Fibroblast of skin of back (primary cell): ENCODE data around the gene LDLRAD4.

Experiments used
- DNase-seq: peaks from one replicate; pipeline ENCODE4 v3.0.0-alpha.2; 2013

Gene LDLRAD4

GRCh38 chr18:13286456-13287125 lies 68.0 kb downstream of the LDLRAD4 start:
- DNase-seq = no peak

- no peak for DNase-seq
Observed at GRCh38 chr18:13287372-13287771, 68.8 kb downstream of the LDLRAD4 start.

- no peak for DNase-seq
Observed at GRCh38 chr18:13288509-13289133, 70.1 kb downstream of the LDLRAD4 start.

DNA sequence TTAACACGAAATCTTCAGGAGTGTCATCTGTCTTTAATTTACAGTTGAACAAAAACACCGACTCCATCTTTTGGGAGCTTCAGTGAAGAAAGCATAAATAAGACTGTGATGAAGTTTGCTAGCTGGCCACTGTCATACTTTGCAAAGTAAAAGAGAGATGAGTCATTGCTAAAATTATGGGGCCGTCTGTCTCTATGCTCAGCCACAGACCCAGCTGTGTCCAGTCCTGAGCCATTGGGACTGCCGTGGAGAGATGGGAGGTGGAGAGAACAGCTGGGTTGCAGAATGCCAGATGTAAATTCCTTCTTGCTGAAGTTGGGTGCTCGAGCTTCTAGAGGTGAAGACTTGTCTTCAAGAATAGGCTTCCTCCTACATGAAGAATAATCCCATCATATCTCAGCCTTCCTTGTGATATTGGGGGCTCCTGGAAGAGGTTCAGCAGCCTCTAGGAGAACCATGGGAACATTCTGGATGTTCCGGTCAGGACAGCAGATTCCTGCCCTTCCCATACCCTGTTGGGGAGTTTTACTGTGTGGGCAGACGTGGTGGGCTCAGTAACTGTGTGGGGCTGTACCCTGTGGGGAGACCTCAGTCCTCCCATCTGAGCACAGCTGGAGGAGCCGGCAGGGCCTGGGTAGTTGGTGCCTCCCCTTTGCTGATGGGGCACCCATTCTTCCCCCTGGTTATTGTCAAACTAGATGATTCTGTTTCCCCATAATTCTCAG lies 71.1 kb downstream of the LDLRAD4 start:
- DNase-seq = peak; percentile 57

DNA sequence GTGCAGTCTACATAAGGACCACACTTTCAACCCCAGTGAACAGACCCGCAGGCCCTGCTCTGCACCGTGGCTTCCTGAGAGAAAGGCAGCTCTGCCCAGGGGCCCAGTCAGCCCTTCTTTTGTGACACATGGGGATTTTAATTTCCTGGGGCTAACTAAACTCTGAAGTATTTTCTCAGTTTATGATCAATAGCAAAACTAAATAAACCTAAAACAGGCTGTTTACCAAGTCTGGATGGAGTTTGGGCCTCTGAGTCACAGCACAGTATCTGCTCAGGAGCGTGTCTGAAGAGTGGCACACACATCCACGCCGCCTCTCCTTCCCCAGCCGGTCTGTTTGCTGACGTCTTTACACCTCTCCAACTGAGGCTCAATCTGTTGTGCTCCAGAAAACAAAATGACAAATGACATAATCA lies 72.3 kb downstream of the LDLRAD4 start:
- DNase-seq = no peak

DNA sequence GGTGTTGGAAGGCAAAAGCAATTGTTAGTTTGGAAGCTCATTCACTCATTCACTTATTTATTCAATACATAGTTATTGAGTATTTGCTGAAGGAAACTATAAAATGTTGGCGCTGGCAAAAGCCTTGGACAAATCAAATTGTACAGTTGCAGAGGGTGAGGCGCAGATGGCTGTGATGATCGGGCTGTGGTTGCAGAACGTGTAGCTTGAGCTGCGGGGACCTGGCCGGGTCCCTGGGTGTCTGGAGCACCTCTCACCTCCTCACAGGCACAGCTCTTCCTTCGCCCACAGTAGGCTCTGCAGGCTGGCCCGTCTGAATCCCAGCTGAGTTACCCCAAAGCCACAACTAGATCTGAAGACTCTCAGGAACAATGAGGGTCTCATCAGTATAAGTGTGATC lies 72.7 kb downstream of the LDLRAD4 start:
- no peak for DNase-seq

DNA sequence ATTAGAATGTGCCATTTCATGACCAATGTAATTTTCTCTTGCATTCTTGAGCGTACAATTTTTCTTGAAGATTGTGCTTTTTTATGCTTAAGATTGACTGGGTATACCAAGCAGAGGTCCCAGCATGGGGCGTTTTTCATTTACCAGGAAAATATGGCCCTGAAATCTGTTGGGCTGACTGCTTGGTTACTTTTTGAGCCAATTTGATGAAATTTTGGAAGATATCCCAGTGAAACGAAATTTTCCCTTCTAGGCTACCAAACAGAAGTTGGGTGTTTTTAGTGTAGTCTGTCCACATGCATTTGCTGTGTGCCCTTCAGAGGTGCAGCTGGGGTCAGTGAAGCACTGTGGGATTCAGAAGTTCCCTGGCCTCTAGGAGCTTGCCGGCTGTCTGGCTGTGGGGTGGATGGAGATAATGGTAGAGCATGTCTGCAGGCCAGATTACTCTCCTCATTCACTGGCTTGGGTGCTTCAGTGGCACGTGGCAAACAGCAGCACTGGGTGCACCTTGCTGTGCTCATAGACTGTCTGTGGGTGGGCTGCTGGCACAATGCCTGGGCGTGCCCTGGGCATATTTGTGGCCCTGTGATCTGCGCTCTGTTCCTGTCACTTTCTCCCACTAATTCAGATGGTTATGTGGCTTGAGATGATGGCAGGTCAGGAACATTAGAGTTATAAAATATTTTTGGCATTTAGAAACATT lies 73.3 kb downstream of the LDLRAD4 start:
- no peak for DNase-seq

GRCh38 chr18:13292736-13293135 lies 74.2 kb downstream of the LDLRAD4 start:
- no peak for DNase-seq

GRCh38 chr18:13294309-13294708 lies 75.7 kb downstream of the LDLRAD4 start:
- no peak for DNase-seq

GRCh38 chr18:13295894-13296293 lies 77.3 kb downstream of the LDLRAD4 start:
- DNase-seq = no peak

GRCh38 chr18:13296867-13297574 lies 78.5 kb downstream of the LDLRAD4 start:
- no peak for DNase-seq

DNA sequence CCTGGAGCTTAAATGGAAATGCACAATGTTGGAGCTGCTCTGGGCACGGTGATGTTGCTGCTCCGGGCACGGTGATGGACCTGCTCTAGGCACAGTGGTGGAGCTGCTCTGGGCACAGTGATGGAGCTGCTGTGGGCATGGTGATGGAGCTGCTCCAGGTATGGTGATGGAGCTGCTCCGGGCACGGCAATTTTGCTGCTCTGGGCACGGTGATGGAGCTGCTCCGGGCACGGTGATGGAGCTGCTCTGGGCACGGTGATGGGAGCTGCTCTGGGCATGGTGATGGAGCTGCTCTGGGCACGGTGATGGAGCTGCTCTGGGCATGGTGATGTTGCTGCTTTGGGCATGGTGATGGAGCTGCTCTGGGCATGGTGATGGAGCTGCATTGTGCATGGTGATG lies 79.7 kb downstream of the LDLRAD4 start:
- no peak for DNase-seq

GRCh38 chr18:13300029-13300428 lies 81.5 kb downstream of the LDLRAD4 start:
- DNase-seq = no peak

DNA sequence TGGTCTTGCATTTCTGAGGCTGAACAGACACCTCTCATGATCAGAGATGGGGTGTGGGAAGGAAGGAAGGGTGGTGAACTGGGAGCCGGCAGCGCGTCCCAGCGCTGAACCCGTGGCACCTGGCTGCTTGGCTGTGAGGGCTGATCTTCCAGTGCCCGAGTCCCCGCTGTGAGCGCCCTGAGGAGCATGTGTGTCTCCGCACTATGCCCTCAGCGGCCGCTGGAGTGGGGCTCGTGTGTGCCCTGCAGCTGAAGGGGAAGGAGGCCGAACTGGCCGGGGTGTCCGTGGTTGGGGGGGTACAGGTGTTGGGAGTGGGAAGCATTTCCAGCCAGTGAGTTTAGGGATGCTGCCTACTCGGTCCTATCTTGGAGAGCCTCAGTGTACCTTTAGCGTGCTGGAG lies 82.2 kb downstream of the LDLRAD4 start:
- no peak for DNase-seq

GRCh38 chr18:13302040-13302439 lies 83.5 kb downstream of the LDLRAD4 start:
- no peak for DNase-seq

GRCh38 chr18:13302457-13303225 lies 84.1 kb downstream of the LDLRAD4 start:
- DNase-seq = no peak

DNA sequence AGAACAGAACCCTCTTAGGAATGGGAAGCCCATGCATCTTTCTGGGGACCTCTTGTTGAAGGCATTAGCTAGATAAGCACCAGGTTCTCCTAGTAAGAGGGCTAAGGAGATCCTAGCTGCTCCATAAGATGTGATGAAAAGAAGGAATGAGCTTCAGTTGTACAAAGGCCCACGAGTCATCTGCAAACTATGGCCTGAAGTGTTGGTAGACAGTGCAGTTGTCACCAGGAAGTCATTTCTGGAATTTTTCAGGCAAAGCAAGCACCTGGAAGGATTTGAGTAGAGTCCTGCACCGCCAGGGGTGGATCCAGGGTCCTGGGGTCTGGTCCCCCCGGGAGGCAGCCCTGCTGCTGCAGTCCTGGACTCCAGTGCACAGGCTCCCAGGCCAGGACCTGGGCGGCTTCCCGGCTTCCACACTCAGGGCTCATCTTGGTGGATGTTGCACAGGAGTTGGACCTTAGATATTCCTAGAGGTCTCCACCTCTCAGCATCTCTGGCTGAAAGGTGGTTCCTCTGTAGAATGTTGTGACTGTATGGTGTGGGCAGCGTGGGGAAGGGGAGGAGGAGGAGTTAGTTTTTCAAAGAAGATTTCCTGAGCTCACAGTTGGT lies 85.3 kb downstream of the LDLRAD4 start:
- peak; percentile 52 for DNase-seq

GRCh38 chr18:13305301-13305700 lies 86.7 kb downstream of the LDLRAD4 start:
- DNase-seq = no peak

- DNase-seq = no peak
Observed at GRCh38 chr18:13306583-13306982, 88.0 kb downstream of the LDLRAD4 start.

DNA sequence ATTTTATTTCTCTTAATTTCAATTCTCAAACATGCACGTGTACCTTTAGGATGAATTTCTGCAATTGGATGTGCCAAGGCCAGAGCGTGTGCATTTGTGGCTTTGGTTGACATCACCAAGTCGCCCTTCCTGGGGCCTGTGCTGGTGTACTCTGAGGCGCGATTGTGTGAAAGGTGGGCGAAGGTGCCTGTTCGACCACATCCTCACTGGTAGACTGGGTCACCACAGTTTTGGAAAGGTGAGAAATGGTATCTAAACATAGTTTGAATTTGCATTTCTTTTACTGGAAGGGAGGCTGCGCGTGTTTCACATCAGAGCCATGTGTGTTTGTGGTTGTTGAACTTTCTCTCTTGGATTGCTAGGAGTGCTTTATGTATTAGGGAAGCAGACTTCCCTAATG lies 89.8 kb downstream of the LDLRAD4 start:
- no peak for DNase-seq

GRCh38 chr18:13309031-13309747 lies 90.6 kb downstream of the LDLRAD4 start:
- no peak for DNase-seq
